ENCODE measurements around the gene CCDC47. TPM values are rescaled to one million over a fixed set of nuclear protein-coding genes. Genes with fewer than 3 reads are reported as not detected.

The CCDC47 gene
- total RNA-seq, 5 donors from 2014 or later (not counting 1 experiment from before 2014, with no cell fraction given) = 25.4 to 37.0 (median 33.0) TPM

- peak overlapping the region; percentile 99 for H3K27ac Mint-ChIP-seq
Observed at GRCh38 chr17:63775420-63775819, 2.0 kb upstream of the CCDC47 start.

GRCh38 chr17:63774969-63775265 is 1.5 kb upstream of the CCDC47 start:
- no peaks in the 10 kb centered on the region for H3K9me3 ChIP-seq
- H3K36me3 Mint-ChIP-seq = peaks cover 14% of the 10 kb centered on the region
- ChIA-PET POLR2A (no interaction called here), CTCF (interaction anchor here in 1 of 2 donors (0.5 kb wide), 1 partner anchor 13 kb away, joined by 3 read pairs; no protein-coding TSS in a partner anchor)
- peaks cover 29 to 38% of the 10 kb centered on the region in 2 experiments for H3K4me1 ChIP-seq (ENCODE audit: control insufficient read depth in 1 of 2, extremely low read depth in 1 of 2, insufficient read depth in 2 of 2, low read length in 2 of 2)
- peak overlapping the region; percentile 68 to 81 for H3K4me3 ChIP-seq (ENCODE audit: control insufficient read depth in 1 of 2, extremely low read depth in 1 of 2, low read length in 1 of 2)
- no peak for ATAC-seq (replicated peaks in 1 of 4)
- no peaks in the 10 kb centered on the region for H3K27me3 Mint-ChIP-seq
- H3K27ac ChIP-seq (ENCODE audit: low read length) = peak overlapping the region; percentile 80
- peaks cover 73 to 78% (median 77%) of the 10 kb centered on the region in 3 donors for H3K4me1 Mint-ChIP-seq
- peak in 2 of 35 experiments; percentile 7 to 37 for DNase-seq
- no peaks in the 10 kb centered on the region for H3K9me3 Mint-ChIP-seq
- H3K27ac Mint-ChIP-seq = peak overlapping the region; percentile 99
- peaks cover 4 to 31% of the 10 kb centered on the region in 2 donors for H3K36me3 ChIP-seq (ENCODE audit: control insufficient read depth in 2 of 2, extremely low read depth in 1 of 2, insufficient read depth in 1 of 2, low read length in 1 of 2)
- no CpG with 5 or more reads among the region's 4 CpGs for WGBS (ENCODE audit: insufficient coverage)
- peak overlapping the region; percentile 92 to 97 (median 97) for H3K4me3 Mint-ChIP-seq
- no peaks in the 10 kb centered on the region for H3K27me3 ChIP-seq (replicated peaks in 1 of 2; ENCODE audit: control insufficient read depth in 2 of 2, extremely low read depth in 1 of 2, insufficient read depth in 2 of 2, low read length in 1 of 2)

More at GRCh38 chr17:63775420-63775819, 2.0 kb upstream of the CCDC47 start:
- 35% methylated on average over 6 of the region's 8 CpGs for WGBS (ENCODE audit: insufficient coverage)
- CTCF ChIA-PET = interaction anchor here in 1 of 2 donors (0.6 kb wide), 1 partner anchor 81 kb away, joined by 4 read pairs; no protein-coding TSS in a partner anchor
- H3K4me3 Mint-ChIP-seq = peak overlapping the region; percentile 92 to 97 (median 97)
- no peaks in the 10 kb centered on the region for H3K27me3 ChIP-seq (replicated peaks in 1 of 2; ENCODE audit: control insufficient read depth in 2 of 2, extremely low read depth in 1 of 2, insufficient read depth in 2 of 2, low read length in 1 of 2)
- peaks cover 73 to 77% (median 77%) of the 10 kb centered on the region in 3 donors for H3K4me1 Mint-ChIP-seq
- peaks cover 4 to 29% of the 10 kb centered on the region in 2 donors for H3K36me3 ChIP-seq (ENCODE audit: control insufficient read depth in 2 of 2, extremely low read depth in 1 of 2, insufficient read depth in 1 of 2, low read length in 1 of 2)
- peaks cover 18% of the 10 kb centered on the region for H3K36me3 Mint-ChIP-seq
- no peaks in the 10 kb centered on the region for H3K27me3 Mint-ChIP-seq
- H3K27ac ChIP-seq (ENCODE audit: low read length) = no peak overlapping the region
- POLR2A ChIA-PET = no interaction called here
- no peaks in the 10 kb centered on the region for H3K9me3 ChIP-seq
- H3K4me3 ChIP-seq (ENCODE audit: control insufficient read depth in 1 of 2, extremely low read depth in 1 of 2, low read length in 1 of 2) = peak overlapping the region; percentile 68 to 81
- peaks cover 29 to 38% of the 10 kb centered on the region in 2 experiments for H3K4me1 ChIP-seq (ENCODE audit: control insufficient read depth in 1 of 2, extremely low read depth in 1 of 2, insufficient read depth in 2 of 2, low read length in 2 of 2)
- no peak for ATAC-seq (replicated peaks in 1 of 4)
- no peak for DNase-seq
- H3K9me3 Mint-ChIP-seq = no peaks in the 10 kb centered on the region

- Histone ChIP-seq H3K27me3 (replicated peaks in 1 of 2; ENCODE audit: control insufficient read depth in 2 of 2, extremely low read depth in 1 of 2, insufficient read depth in 2 of 2, low read length in 1 of 2) (no peaks in the 10 kb centered on the region), H3K36me3 (ENCODE audit: control insufficient read depth in 2 of 2, extremely low read depth in 1 of 2, insufficient read depth in 1 of 2, low read length in 1 of 2) (peaks cover 4 to 26% of the 10 kb centered on the region in 2 donors), H3K4me3 (ENCODE audit: control insufficient read depth in 1 of 2, extremely low read depth in 1 of 2, low read length in 1 of 2) (peak within 1 kb of the TSS; percentile 68 to 91), H3K27ac (ENCODE audit: low read length) (peak within 1 kb of the TSS; percentile 86), H3K4me1 (ENCODE audit: control insufficient read depth in 1 of 2, extremely low read depth in 1 of 2, insufficient read depth in 2 of 2, low read length in 2 of 2) (peaks cover 27 to 38% of the 10 kb centered on the region in 2 experiments), H3K9me3 (no peaks in the 10 kb centered on the region)
- 0% methylated on average over 37 of the region's 67 CpGs for WGBS (ENCODE audit: insufficient coverage)
- peaks cover 71 to 75% (median 72%) of the 10 kb centered on the region in 3 donors for H3K4me1 Mint-ChIP-seq
- H3K27me3 Mint-ChIP-seq = no peaks in the 10 kb centered on the region
- H3K4me3 Mint-ChIP-seq = peak within 1 kb of the TSS; percentile 92 to 97 (median 97)
- H3K27ac Mint-ChIP-seq = peak within 1 kb of the TSS; percentile 99
- no peaks in the 10 kb centered on the region for H3K9me3 Mint-ChIP-seq
- ATAC-seq (replicated peaks in 1 of 4) (peak in 3 of 4 experiments; percentile 1 to 14 (median 14)), DNase-seq (peak in 15 of 35 experiments; percentile 10 to 95 (median 86))
- peaks cover 11% of the 10 kb centered on the region for H3K36me3 Mint-ChIP-seq
- CTCF ChIA-PET = interaction anchor here (0.5 to 2.1 kb wide), 14 partner anchors 9 to 329 kb away, joined by 3 to 12 read pairs (median 4); partner anchors contain the start of gene STRADA (in 1 of the 2)
- POLR2A ChIA-PET = interaction anchor here (0.5 to 2.1 kb wide), 10 partner anchors 8 to 73 kb away, joined by 3 to 10 read pairs (median 4); partner anchors contain the start of gene PSMC5 (in 1 of the 2)
Observed at GRCh38 chr17:63774141-63774968, 958 bp upstream of the CCDC47 start, which contains the start of gene DDX42. Gene DDX42, plus strand, starts transcription at chr17:63774170. Its CDS starts 12,880 bp downstream, at chr17:63787050.

GRCh38 chr17:63772801-63773271 is 561 bp downstream of the CCDC47 start:
- H3K4me3 ChIP-seq (ENCODE audit: control insufficient read depth in 1 of 2, extremely low read depth in 1 of 2, low read length in 1 of 2) = peak overlapping the region; percentile 68 to 91
- ATAC-seq (replicated peaks in 1 of 4) (no peak), DNase-seq (peak in 2 of 35 experiments; percentile 8 to 10)
- ChIA-PET CTCF (interaction anchor here in 1 of 2 donors (0.6 to 2.1 kb wide), 14 partner anchors 11 to 247 kb away, joined by 3 to 12 read pairs (median 6); partner anchors contain the start of genes ICAM2, SMARCD2 and STRADA), POLR2A (interaction anchor here (0.5 to 2.1 kb wide), 12 partner anchors 9 to 734 kb away, joined by 3 to 12 read pairs (median 3); partner anchors contain the start of genes CEP95 (in 1 of the 2) and PSMC5 (in 1 of the 2))
- Mint-ChIP-seq H3K27me3 (no peaks in the 10 kb centered on the region), H3K9me3 (no peaks in the 10 kb centered on the region), H3K27ac (peak overlapping the region; percentile 99), H3K4me1 (peaks cover 68 to 75% (median 74%) of the 10 kb centered on the region in 3 donors), H3K36me3 (peaks cover 5% of the 10 kb centered on the region), H3K4me3 (peak overlapping the region; percentile 92 to 97 (median 97))
- no peaks in the 10 kb centered on the region for H3K9me3 ChIP-seq
- WGBS (ENCODE audit: insufficient coverage) = 0% methylated on average over 4 of the region's 7 CpGs
- peaks cover 27 to 34% of the 10 kb centered on the region in 2 experiments for H3K4me1 ChIP-seq (ENCODE audit: control insufficient read depth in 1 of 2, extremely low read depth in 1 of 2, insufficient read depth in 2 of 2, low read length in 2 of 2)
- H3K27me3 ChIP-seq (replicated peaks in 1 of 2; ENCODE audit: control insufficient read depth in 2 of 2, extremely low read depth in 1 of 2, insufficient read depth in 2 of 2, low read length in 1 of 2) = no peaks in the 10 kb centered on the region
- H3K27ac ChIP-seq (ENCODE audit: low read length) = peak overlapping the region; percentile 86
- H3K36me3 ChIP-seq (ENCODE audit: control insufficient read depth in 2 of 2, extremely low read depth in 1 of 2, insufficient read depth in 1 of 2, low read length in 1 of 2) = peaks cover 0 to 17% of the 10 kb centered on the region in 2 donors

GRCh38 chr17:63768433-63768832 is 5.0 kb downstream of the CCDC47 start:
- CTCF ChIA-PET = interaction anchor here in 1 of 2 donors (0.7 kb wide), 3 partner anchors 49 to 58 kb away, joined by 5 to 6 read pairs (median 6); no protein-coding TSS in a partner anchor
- ATAC-seq (replicated peaks in 1 of 4) (no peak), DNase-seq (no peak)
- no peak overlapping the region for H3K27ac ChIP-seq (ENCODE audit: low read length)
- peaks cover 0 to 27% of the 10 kb centered on the region in 2 donors for H3K36me3 ChIP-seq (ENCODE audit: control insufficient read depth in 2 of 2, extremely low read depth in 1 of 2, insufficient read depth in 1 of 2, low read length in 1 of 2)
- Mint-ChIP-seq H3K4me1 (peaks cover 50 to 68% (median 59%) of the 10 kb centered on the region in 3 donors), H3K27me3 (no peaks in the 10 kb centered on the region), H3K9me3 (no peaks in the 10 kb centered on the region), H3K36me3 (peaks cover 14% of the 10 kb centered on the region), H3K4me3 (no peak overlapping the region), H3K27ac (no peak overlapping the region)
- no peaks in the 10 kb centered on the region for H3K27me3 ChIP-seq (replicated peaks in 1 of 2; ENCODE audit: control insufficient read depth in 2 of 2, extremely low read depth in 1 of 2, insufficient read depth in 2 of 2, low read length in 1 of 2)
- H3K9me3 ChIP-seq = no peaks in the 10 kb centered on the region
- POLR2A ChIA-PET = interaction anchor here in 1 of 2 donors (0.7 to 1.0 kb wide), 2 partner anchors 18 to 27 kb away, joined by 4 read pairs; partner anchors contain the start of gene STRADA
- peaks cover 13 to 14% of the 10 kb centered on the region in 2 experiments for H3K4me1 ChIP-seq (ENCODE audit: control insufficient read depth in 1 of 2, extremely low read depth in 1 of 2, insufficient read depth in 2 of 2, low read length in 2 of 2)
- 93% methylated on average over 2 of the region's 7 CpGs for WGBS (ENCODE audit: insufficient coverage)
- no peak overlapping the region for H3K4me3 ChIP-seq (ENCODE audit: control insufficient read depth in 1 of 2, extremely low read depth in 1 of 2, low read length in 1 of 2)

- no peaks in the 10 kb centered on the region for H3K9me3 ChIP-seq
- CTCF ChIA-PET = interaction anchor here in 1 of 2 donors (0.5 to 0.6 kb wide), 2 partner anchors 1211 to 1316 kb away, joined by 3 to 5 read pairs; no protein-coding TSS in a partner anchor
- no peak overlapping the region for H3K4me3 ChIP-seq (ENCODE audit: control insufficient read depth in 1 of 2, extremely low read depth in 1 of 2, low read length in 1 of 2)
- H3K27me3 Mint-ChIP-seq = no peaks in the 10 kb centered on the region
- no peak overlapping the region for H3K4me3 Mint-ChIP-seq
- H3K36me3 Mint-ChIP-seq = peaks cover 21% of the 10 kb centered on the region
- H3K36me3 ChIP-seq (ENCODE audit: control insufficient read depth in 2 of 2, extremely low read depth in 1 of 2, insufficient read depth in 1 of 2, low read length in 1 of 2) = peaks cover 0 to 43% of the 10 kb centered on the region in 2 donors
- POLR2A ChIA-PET = interaction anchor here (0.5 to 0.6 kb wide), 5 partner anchors 18 to 941 kb away, joined by 3 to 4 read pairs (median 3); no protein-coding TSS in a partner anchor
- H3K4me1 ChIP-seq (ENCODE audit: control insufficient read depth in 1 of 2, extremely low read depth in 1 of 2, insufficient read depth in 2 of 2, low read length in 2 of 2) = peaks cover 3 to 4% of the 10 kb centered on the region in 2 experiments
- H3K4me1 Mint-ChIP-seq = peaks cover 39 to 59% (median 53%) of the 10 kb centered on the region in 3 donors
- no peak overlapping the region for H3K27ac ChIP-seq (ENCODE audit: low read length)
- peak overlapping the region in 1 of 2 donors; percentile 39 for H3K27ac Mint-ChIP-seq
- no peak for ATAC-seq (replicated peaks in 1 of 4)
- H3K9me3 Mint-ChIP-seq = no peaks in the 10 kb centered on the region
- H3K27me3 ChIP-seq (replicated peaks in 1 of 2; ENCODE audit: control insufficient read depth in 2 of 2, extremely low read depth in 1 of 2, insufficient read depth in 2 of 2, low read length in 1 of 2) = no peaks in the 10 kb centered on the region
- DNase-seq = no peak
Observed at GRCh38 chr17:63766754-63767153, 6.6 kb downstream of the CCDC47 start.
